HG03095 (cell line): ENCODE data around the gene SPRYD3.

Experiments
- ATAC-seq: cut with Tn5 transposase; IDR thresholded peaks from one replicate; pipeline ENCODE4 v1.9.1; 2021; ENCODE audit warnings: moderate library complexity; ENCODE audit not compliant: unreplicated experiment

Gene SPRYD3

DNA sequence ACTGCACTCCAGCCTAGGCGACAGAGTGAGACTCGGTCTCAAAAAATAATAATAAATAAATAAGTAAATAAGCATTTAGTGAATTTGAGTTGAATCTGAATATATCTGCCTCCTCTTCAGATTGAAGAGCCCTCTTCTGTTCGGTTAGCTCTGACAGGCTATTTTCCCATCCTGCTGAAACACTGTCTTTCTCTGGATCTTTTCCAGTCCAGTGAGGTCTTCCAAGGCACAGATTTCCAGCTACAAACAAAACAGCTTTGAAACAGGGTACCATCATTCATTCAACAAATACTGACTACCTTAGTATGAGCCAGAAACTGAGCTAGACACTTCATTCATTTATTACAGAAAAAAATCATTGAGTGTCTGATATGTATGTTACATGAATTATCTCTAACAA, 7.2 kb upstream of the SPRYD3 start:
- no peak for ATAC-seq

DNA sequence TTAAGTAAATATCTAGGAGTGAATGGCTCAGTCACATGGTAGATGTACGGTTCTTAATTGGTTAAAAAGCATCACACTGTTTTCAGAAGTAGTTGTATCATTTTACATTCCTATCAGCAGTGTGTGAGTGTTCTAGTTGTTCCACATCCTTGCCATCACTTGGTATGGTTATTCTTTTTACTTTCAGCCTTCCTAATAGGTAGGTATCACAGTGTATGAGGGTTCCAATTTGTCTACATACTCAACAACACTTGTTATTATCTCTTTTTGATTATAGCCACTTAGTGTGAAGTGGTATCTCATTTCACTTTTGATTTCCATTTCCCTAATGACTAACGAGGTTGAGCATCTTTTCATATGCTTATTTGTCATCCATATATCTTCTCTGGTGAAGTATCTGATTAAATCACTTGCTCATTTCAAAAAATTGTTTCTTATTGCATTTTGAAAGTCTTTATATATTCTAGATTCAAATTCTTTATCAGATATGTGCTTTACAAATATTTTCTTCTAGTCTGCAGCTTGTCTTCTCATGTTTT, 3.5 kb upstream of the SPRYD3 start:
- no peak for ATAC-seq

DNA sequence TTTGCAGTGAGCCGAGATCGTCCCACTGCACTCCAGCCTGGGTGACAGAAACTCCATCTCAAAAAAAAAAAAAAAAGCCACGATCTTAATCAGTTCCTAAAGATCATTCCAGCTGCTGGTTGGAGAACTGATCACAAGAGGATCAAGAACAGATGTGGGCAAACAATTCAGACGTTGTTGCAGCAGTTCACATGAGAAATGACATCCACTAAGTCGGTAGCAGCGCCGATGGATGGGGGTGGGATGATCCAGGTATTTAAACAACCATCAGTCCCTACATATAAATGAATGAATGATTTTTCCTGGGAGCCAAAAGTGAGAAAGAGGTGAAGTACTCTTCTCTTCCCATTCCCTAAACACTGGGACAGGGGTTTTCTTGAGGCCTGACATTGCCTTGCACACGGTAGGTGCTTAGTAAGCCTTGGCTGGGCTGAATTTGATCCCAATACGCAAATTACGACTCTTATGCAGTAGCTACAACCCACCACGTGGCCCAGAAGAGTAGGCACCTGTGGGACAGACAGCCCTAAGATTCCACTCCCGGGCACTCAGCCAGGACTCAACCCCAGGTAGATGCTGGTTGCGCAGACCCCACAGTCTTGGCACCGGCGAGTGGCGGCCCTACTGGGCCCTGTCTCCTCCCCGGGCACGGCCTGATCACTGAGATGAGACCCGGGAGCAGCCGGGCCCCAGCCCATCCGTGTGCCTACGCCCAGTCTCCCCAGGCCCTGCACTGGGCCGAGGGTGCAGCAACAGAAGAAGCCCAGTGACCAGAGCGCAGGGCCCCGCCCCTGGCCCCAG, 565 bp downstream of the SPRYD3 start:
- ATAC-seq: peak; percentile 19

DNA sequence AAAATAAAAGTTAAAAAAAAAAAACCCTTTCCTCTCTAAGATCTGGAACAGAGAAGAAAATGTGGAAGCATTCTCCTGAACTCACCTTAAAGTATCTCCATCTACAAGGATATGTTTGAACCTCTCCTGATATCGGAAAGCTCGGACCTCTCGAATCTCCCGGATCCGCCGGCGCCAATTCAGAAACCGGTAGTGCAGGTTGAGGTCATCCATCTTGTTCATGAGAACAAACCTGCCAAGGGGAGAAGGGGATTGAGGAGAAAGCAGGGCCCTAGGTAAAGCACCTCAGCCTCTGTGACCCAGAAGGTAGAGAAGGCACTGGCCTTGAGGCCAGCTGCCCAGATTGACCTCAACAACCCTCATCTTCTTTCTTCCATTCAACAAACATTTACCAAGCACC, 2.2 kb downstream of the SPRYD3 start:
- ATAC-seq: no peak

DNA sequence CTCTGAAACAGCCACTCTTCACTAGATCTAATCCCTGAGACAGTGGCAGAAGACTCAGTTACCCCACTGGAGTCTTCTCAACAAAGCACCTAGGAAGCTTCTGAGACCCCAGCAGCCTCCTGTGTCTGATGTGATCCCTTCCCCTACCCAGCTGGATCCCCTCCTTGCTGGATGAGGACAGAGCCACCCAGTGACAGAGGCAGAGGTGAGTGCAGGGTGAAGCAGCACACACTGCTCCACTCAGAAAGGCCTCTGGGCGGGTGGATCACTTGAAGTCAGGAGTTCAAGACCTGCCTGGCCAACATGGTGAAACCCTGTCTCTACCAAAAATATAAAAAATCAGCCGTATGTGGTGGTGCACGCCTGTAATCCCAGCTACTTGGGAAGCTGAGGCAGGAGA, 2.7 kb downstream of the SPRYD3 start:
- no peak for ATAC-seq

DNA sequence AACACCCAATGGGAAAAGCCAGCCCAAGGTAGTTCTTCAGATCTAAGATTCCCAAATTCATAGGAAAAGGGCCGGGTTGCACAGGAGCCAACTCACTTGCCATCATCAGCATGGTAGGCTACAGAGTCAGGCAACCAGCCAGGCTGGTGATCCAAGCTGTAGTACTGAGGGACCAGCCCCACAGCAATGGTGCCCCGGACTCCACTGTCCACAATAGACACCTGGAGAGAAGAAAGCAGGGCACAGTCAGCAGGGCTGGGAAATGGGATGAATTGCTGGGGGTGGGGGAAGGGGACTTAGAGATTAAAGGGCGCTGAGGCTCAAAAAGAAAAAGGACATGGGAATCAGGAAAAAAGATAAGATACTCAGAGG, 4.2 kb downstream of the SPRYD3 start:
- ATAC-seq: no peak

DNA sequence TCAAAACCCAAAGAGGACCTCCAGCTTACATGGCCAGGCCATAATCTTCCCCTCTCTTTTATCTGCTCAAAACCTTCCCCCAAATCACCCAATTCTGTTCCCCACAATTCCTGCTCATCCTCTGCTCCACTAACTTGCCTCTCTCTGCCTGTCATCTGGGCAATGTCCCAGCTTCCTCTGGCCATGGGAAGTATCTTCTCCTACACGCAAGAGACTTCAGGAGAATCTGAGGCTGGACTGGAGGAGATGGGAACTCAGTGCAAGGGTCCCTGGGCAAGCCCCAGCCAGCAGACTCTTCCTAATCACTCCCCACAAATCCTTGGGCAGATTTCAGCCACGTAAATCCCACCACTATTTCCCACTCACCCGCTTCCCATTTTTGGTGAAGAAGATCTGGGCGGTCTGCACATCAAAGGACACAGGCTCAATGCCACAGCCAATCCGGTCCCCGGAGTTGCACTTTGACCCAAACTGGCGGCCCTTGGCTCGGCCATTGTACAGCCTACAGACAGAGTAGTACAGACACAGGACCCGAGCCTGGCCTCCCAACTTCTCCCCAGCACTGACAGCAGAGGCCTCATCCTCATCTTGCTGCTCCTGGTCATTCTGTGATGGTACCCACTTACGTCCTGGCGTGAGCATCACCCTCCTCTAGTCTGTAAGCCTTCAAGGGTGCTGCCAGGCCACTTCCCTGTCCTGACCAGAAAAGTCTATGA, 4.7 kb downstream of the SPRYD3 start:
- no peak for ATAC-seq

DNA sequence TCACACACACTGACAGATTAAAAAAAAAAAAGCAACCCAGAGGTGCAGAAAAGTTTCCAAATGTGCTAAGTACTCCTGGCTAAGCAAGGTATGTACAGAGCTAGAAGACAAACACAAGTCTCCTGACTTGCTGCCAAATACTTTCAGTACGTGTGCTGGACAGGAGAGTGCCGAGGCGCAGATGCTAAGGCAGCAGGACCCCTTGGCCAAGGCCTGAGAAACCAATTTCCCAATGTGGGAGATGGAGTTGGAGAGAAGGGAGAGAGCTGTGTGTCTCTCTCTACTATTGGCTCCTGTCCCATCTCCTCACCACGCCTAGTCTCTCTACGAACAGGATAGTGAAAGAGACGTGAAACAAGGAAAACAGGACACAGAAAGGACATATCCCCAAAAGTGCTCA, 5.3 kb downstream of the SPRYD3 start:
- ATAC-seq: no peak

DNA sequence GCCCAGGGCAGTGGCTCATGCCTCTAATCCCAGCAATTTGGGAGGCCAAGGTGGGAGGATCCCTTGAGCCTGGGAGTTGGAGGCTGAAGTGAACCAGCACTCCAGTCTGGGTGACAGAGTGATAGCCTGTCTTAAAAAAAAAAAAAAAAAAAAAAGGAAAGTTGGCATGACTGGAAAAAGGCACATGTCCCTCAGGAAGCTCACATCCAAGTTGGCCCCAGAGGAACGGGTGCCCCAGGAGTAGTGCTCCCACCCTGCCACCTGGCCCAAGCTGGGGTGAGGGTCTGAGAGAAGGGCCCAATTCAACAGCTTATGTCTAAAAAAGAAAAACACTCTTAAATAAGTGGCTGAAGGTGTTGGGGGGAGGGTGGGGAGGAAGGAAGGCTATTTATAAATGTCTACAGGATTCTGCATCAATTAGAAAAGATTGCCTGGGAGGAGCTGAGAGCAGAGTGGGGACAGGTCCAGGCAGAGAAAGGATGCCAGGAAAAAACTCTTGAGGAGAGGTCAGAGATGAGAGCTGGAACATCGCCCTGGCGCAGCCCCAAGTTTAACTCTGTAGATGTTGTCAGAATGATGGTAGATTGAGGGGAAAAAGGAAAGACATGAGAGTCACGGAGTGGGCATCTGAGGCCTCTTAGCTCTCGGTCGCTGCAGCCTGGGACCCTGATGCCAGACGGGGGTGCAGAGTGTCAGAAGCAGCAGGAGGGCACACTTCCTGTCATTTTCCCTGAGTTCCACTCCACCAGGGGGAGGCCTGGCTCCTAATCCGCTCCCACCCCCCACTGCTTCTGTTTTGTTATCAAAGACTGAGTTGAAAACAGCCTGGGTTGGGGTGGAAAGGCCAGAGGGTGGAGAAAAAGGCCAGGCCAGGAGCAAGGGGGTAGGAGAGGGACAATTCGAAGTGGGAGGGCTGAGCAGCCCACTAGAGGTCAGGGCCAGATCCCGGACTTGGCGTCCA, 7.3 kb downstream of the SPRYD3 start:
- ATAC-seq: no peak

DNA sequence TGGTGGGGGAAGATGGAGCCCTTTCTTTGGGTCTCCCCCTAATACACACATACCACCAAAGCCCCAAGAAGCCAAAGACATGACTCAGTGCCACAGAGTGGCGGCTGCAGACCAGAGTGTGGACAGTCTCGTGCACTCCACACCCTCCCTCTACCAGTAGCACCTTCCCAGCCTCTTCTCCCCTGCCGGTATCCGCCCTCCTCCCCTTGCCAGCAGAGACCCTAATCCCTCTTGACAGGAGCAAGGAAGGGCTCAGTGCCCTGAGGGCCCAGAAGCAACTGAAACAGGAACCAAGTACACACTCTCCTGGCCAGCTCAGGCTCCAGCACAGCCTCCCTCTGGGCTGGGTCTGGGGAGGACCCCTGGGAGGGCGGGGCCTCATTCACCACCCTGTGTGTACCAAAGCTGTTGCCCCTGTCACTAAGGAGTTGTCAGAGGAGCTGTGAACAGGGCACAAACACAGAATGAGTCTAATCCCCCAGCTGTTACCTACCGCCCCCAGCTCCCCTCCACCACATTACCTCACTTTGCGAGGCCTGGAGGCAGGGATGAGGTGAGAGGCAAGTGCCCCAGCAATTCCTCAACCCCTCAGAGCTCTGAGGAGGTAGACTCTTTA, 8.2 kb downstream of the SPRYD3 start:
- no peak for ATAC-seq

DNA sequence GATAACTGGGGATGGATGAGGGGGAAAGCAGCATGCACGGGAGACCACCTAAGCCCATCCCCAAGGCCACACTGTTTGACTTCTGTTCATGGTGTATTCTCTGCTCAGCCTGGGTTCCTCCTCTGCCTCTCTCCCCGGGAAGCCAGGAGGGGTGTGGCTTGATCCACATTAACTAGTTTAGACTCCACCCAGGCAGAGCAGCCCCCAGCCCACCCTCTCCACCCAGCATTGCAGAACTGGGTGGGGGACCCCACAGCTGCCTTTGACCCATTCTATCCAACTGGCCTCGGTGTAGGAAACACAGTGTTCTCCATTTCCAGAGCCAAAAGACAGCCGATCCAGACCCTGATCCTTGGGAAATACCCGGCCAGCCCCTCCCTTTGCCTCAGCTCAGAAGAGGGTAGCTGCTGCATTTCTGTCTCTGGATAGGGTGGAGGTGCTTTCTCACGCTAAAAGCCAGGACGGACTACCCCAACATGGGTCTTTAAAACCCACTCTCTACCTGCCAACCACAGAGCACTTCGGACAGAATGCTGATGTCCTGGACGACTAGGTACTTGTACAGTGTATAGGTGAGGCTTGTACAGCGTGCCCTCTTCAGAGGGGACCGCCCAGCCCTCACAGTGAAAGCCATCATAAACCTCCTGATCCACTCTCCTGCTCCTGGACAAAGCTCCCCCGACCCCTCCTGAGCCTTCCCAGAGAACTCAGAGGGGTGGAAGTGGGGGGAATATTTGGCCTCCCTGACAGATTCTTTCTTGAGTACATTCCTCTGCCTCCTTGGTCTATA, 9.4 kb downstream of the SPRYD3 start:
- ATAC-seq: no peak

DNA sequence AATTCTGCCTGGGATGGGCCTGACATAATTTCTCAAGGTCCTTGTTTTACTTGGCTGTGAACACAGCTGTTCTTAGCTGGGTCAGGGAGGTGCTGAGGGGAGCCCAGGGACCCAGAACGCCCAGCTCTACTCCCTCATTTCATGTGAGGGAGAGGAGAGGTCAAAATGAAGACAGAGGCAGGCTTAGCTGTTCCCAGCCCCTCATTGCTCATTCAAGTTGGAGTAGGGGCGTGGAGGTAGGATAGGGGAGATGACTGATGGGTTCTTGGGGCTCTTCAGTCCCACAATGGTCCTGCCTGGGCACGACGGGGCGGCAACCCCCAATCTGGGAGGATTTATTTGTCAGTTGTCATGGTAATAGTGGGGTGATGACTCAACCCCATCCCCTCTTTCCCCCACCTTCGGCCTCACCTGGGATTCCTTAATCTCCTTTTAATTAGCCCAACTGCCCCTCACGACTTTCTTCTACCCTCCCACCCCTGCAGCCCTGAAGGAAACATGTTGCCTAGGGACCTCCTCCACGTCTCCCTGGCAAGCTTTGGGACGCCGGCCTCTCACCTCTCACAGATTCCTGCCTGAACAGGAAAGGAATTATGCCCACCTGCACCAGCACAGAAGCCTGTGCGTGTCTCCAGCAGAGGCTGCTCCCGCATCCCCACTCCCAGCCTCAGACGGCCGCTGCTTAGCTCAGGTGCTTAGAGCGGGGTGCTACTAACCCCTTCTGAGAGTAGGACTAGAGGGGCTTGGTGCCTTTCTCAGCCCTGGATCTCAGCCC, 10.2 kb downstream of the SPRYD3 start:
- ATAC-seq: no peak

DNA sequence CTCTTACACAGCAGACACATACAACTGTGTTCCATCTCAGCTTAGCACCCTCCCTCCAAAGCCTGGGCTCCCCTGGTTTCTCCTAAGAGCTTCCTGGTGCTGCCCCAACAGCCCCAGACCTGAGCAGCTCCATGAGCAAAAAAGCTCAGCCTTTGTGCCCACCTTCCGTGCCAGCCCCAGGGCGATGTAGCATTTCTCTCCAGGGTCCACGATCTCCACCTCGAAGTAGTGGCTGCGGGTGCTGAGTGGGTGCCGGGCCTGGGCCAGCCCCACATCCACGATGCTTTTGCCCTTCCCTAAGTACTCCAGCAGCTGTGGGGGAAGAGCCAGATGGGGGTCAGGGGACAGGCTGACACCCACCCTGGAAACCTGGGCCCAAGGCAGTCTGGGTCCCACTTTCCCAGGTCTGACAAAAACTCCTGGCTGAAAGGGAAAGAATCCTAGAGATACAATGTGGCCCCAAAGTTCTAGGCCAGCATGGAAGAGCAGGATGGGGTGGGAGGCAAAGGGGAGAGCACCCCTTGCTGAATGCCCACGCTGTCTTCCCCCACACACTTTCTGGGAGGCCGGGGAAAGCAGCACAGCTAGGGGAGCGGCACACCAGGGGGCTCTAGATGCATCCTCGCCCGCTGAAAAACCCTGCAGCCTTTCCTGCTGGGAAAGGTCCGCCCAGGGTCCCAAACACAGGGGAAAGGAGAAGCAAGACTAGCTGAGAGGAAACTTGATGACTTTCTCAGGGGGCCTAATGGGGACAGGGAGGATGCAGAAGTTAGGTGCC, 11.0 kb downstream of the SPRYD3 start:
- no peak for ATAC-seq

DNA sequence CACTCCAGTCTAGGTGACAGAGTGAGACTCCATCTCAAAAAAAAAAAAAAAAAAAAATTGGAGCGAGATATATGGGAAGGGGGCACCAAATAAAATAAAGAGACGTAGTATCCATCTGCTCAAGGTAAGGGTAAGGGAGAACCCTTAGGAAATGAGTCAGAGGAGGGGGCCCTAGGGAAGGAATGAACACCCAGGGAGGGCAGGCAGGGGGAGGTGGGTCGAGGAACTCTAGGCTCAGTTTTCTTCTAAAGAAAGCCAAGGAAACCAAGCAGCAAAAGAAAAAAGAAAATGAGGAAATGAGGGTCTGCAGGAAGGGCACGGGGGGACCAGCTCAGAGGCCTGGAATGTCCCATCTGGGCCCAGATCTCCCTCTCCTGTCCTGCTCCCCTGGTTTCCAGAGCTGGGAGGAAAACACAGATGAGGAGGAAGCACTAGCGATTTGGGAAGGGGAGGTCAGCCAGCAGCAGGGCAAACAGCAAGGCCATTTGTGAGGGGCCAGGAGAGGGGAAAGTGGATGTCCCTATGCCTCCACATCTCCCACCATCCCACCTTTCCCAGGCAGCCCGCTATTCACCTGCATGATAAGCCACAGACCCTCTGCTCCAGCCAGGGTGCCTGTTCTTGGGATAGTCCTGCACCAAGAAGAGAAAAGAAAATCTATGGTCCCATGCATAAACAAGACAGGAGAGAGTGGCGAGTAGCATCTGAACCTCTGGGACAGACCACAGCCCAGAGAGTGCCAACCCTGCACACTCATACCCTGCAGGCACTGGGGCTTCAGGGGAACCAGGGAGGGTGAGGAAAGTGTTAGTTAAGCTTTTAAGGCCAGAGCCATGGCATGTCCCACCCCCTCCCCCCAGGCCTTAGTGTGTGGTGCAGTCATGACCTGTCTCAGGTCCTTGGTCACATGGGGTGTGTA, 11.9 kb downstream of the SPRYD3 start:
- no peak for ATAC-seq

DNA sequence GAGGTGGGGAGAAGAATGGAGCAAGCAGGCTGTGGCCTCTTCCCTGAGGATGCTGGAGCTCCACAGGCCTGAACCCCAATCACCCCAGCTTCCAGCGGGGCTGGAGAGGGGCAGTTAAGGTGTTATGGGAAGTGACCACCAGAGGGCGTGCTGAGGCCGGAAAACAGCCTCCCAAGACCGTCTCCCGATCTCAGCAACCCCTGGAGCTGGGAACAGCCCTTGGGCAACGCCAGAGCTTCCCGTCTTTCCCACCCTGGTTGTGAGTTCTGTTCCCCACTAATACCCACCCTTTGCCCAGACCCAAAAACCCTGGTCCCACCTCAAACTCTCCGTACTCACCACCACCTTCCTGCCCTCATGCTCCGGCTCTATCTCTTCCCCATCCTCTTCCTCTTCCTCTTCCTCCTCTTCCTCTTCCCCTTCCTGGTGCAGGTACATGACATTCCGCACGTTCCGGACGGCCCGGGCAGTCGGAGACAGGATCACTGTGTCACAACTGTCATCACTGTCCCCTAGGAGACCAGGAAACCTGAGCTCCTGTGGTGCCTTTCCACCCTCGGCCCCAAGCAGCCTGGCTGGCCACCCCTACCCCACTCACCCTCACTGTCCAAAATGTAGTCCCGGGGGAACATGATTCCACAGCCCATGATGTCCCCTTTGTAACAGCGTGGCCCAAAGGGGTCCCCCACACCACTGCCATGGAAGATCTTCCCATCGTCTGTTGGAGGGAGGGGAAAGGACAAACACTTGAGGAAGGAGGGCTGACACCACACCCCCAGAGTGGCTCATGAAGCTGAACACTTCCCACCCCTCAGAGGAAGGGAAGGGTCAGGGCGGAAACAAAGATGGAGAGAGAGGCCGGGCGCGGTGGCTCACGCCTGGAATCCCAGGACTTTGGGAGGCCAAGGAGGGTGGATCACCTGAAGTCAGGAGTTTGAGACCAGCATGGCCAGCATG, 12.9 kb downstream of the SPRYD3 start:
- no peak for ATAC-seq

DNA sequence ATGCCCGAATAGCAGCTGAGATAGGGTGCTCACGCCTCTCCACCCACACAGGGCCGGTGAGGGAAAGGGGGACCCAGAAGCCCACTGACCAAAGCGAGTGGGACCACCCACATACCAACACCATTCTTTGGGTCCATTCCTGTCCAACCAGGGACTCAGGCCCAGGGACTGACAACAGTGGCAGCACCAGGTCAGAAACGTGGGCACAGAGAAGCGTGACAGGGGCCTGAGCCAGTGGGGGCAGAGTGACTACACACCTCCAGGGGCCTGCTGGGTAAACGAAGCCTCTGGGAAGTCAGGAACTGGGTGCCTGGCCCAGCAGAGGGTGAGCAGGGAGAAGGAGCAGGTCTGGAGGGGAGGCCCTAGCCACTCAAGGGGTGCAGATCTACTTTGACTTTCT, 13.7 kb downstream of the SPRYD3 start:
- ATAC-seq: no peak
